Measurements from ENCODE around the gene CENPF. TPM values are rescaled to one million over a fixed set of nuclear protein-coding genes. Genes with fewer than 3 reads are reported as not detected.

Gene CENPF
- total and polyA plus RNA-seq, 4 donors: 1.2 to 9.7 (median 1.9) TPM

GRCh38 chr1:214702556-214702955 lies 99.6 kb downstream of the CENPF start:
- Histone ChIP-seq H3K9me3 (ENCODE audit: control insufficient read depth in 4 of 4, insufficient read depth in 3 of 4, low read length in 3 of 4) (peaks cover 0 to 3% (median 0%) of the 10 kb centered on the region in 4 donors), H3K4me3 (no peak overlapping the region), H3K9ac (ENCODE audit: insufficient read depth in 1 of 2, low read length in 2 of 2) (no peak overlapping the region), H3K27me3 (ENCODE audit: control insufficient read depth in 3 of 3, insufficient read depth in 3 of 3, low read length in 2 of 3) (no peaks in the 10 kb centered on the region), H3K4me1 (ENCODE audit: control insufficient read depth in 5 of 5, insufficient read depth in 5 of 5, low read length in 5 of 5) (no peaks in the 10 kb centered on the region), H3K27ac (ENCODE audit: low read depth in 1 of 2, low read length in 1 of 2) (no peak overlapping the region), H3K36me3 (ENCODE audit: control insufficient read depth in 4 of 4, insufficient read depth in 4 of 4, low read length in 4 of 4) (no peaks in the 10 kb centered on the region)
- WGBS, 2 donors: 80 to 88% methylated on average over 1 of the region's 1 CpG
- no peak for DNase-seq
- no peak for ATAC-seq (ENCODE audit: insufficient read depth, low FRiP score)
- no peak for TF ChIP-seq CTCF (IDR thresholded peaks at IDR 0.05; ENCODE audit: control extremely low read depth, extremely low read depth)

GRCh38 chr1:214707306-214708087 lies 104.5 kb downstream of the CENPF start:
- no peak for ATAC-seq (ENCODE audit: insufficient read depth, low FRiP score)
- no peaks in the 10 kb centered on the region for H3K36me3 ChIP-seq (ENCODE audit: control insufficient read depth in 4 of 4, insufficient read depth in 4 of 4, low read length in 4 of 4)
- TF ChIP-seq CTCF (IDR thresholded peaks at IDR 0.05; ENCODE audit: control extremely low read depth, extremely low read depth): no peak

GRCh38 chr1:214708321-214708955 lies 105.4 kb downstream of the CENPF start:
- H3K4me1 ChIP-seq (ENCODE audit: control insufficient read depth in 5 of 5, insufficient read depth in 5 of 5, low read length in 5 of 5): no peaks in the 10 kb centered on the region
- no peak overlapping the region for H3K9ac ChIP-seq (ENCODE audit: insufficient read depth in 1 of 2, low read length in 2 of 2)
- peaks cover 0 to 6% (median 0%) of the 10 kb centered on the region in 4 donors for H3K9me3 ChIP-seq (ENCODE audit: control insufficient read depth in 4 of 4, insufficient read depth in 3 of 4, low read length in 3 of 4)
- DNase-seq: no peak
- H3K27me3 ChIP-seq (ENCODE audit: control insufficient read depth in 3 of 3, insufficient read depth in 3 of 3, low read length in 2 of 3): no peaks in the 10 kb centered on the region
- H3K4me3 ChIP-seq: no peak overlapping the region
- no peak for ATAC-seq (ENCODE audit: insufficient read depth, low FRiP score)
- TF ChIP-seq CTCF (IDR thresholded peaks at IDR 0.05; ENCODE audit: control extremely low read depth, extremely low read depth): no peak
- H3K27ac ChIP-seq (ENCODE audit: low read depth in 1 of 2, low read length in 1 of 2): no peak overlapping the region
- H3K36me3 ChIP-seq (ENCODE audit: control insufficient read depth in 4 of 4, insufficient read depth in 4 of 4, low read length in 4 of 4): no peaks in the 10 kb centered on the region
- 53 to 58% methylated on average over 1 of the region's 1 CpG for WGBS, 2 donors

More at GRCh38 chr1:214707306-214708087, 104.5 kb downstream of the CENPF start:
- no peak for DNase-seq
- Histone ChIP-seq H3K9ac (ENCODE audit: insufficient read depth in 1 of 2, low read length in 2 of 2) (no peak overlapping the region), H3K27ac (ENCODE audit: low read depth in 1 of 2, low read length in 1 of 2) (no peak overlapping the region), H3K4me1 (ENCODE audit: control insufficient read depth in 5 of 5, insufficient read depth in 5 of 5, low read length in 5 of 5) (no peaks in the 10 kb centered on the region), H3K9me3 (ENCODE audit: control insufficient read depth in 4 of 4, insufficient read depth in 3 of 4, low read length in 3 of 4) (peaks cover 0 to 8% (median 0%) of the 10 kb centered on the region in 4 donors), H3K27me3 (ENCODE audit: control insufficient read depth in 3 of 3, insufficient read depth in 3 of 3, low read length in 2 of 3) (no peaks in the 10 kb centered on the region), H3K4me3 (no peak overlapping the region)
- 73 to 82% methylated on average over 11 of the region's 11 CpGs for WGBS, 2 donors
